Heart left ventricle (tissue), 16 donors: ENCODE results near the gene NAPA. TPM values are rescaled to one million over a fixed set of nuclear protein-coding genes. Genes with fewer than 3 reads are reported as not detected.

Experiments used
- ATAC-seq, 4 donors: fragments of 200-7000 bp; cut with Tn5 transposase; one replicate each; pipeline ENCODE4 v1.9.1; 2020 to 2022; ENCODE audit warnings: moderate library complexity in 4 of 4, mild to moderate bottlenecking in 3 of 4, moderate number of reproducible peaks in 1 of 4
- DNase-seq, 5 donors: peaks; one replicate each; pipeline ENCODE4 v3.0.0-alpha.2; 2020
- H3K27ac ChIP-seq, 12 donors: fragments of 200-600 bp; sonication (generic) in 4 of 12; one replicate each; pipeline versions ENCODE4 v1.5.0 to v1.8.0; 2016 to 2022; ENCODE audit warnings: mild to moderate bottlenecking in 2 of 12
- H3K27me3 ChIP-seq, 9 donors: fragments of 200-600 bp; sonication (generic) in 2 of 9; one replicate each; pipeline versions ENCODE4 v1.5.1 to v1.8.0; 2016 to 2022; ENCODE audit warnings: mild to moderate bottlenecking in 3 of 9
- H3K36me3 ChIP-seq, 9 donors: fragments of 200-600 bp; sonication (generic) in 2 of 9; one replicate each; pipeline versions ENCODE4 v1.5.0 to v1.8.0; 2018 to 2022; ENCODE audit warnings: mild to moderate bottlenecking in 2 of 9
- H3K4me1 ChIP-seq, 12 donors: fragments of 200-600 bp; sonication (generic) in 4 of 12; one replicate each; pipeline versions ENCODE4 v1.5.0 to v1.8.0; 2016 to 2022; ENCODE audit warnings: mild to moderate bottlenecking in 3 of 12
- H3K4me3 ChIP-seq, 12 donors: fragments of 200-600 bp; sonication (generic) in 4 of 12; one replicate each; pipeline versions ENCODE4 v1.5.0 to v1.8.0; 2017 to 2022; ENCODE audit warnings: mild to moderate bottlenecking in 9 of 12, moderate library complexity in 4 of 12
- H3K9me3 ChIP-seq, 12 donors: fragments of 200-600 bp; sonication (generic) in 4 of 12; one replicate each; pipeline versions ENCODE4 v1.5.0 to v1.8.0; 2016 to 2022; ENCODE audit warnings: mild to moderate bottlenecking in 1 of 12
- POLR2A ChIP-seq, 2 donors: fragments of 450-650 bp; IDR thresholded peaks; one replicate each; pipeline ENCODE4 v1.6.1; 2017; ENCODE audit warnings: antibody characterized with exemption in 2 of 2, mild to moderate bottlenecking in 2 of 2, moderate library complexity in 2 of 2
- WGBS, 4 donors: extraction: QIAGEN DNeasy Blood & Tissue Kit in 2 of 4; methylation state at CpG; one replicate each; pipeline versions ENCODE4 v1.1.5 to v1.1.7; 2013 to 2018; 5-methylcytosine and 5-hydroxymethylcytosine counted together
- intact Hi-C, 10 donors: fragments of 100-400 bp; cut with DNase I; formaldehyde crosslinking; loops; one replicate each; pipeline versions ENCODE4 v1.11.1 to v1.14.2; 2022
- polyA plus RNA-seq, 2 donors: library from polyadenylated mRNA; stranded (reverse); fragments of 200-250 nt; gene quantifications; one replicate each; pipeline ENCODE4 v1.2.3, GENCODE V29; 2013
- total RNA-seq, 9 donors: library from RNA; depleted of rRNA in 2 of 9; stranded (reverse); fragments of >200 nt in 2 of 9; fragmentation: NEBNext Ultra II Directional in 3 of 9; extraction: Animal tissue kit (Norgen Biotek cat#: 25700) in 3 of 9; gene quantifications; one replicate each; pipeline versions ENCODE4 v1.1.0 to v1.2.4, GENCODE V29; 2016 to 2023
- TF ChIP-seq, protein P1 (sequence below), 12 donors: fragments of 200-600 bp; sonication (generic) in 4 of 12; IDR thresholded peaks; one replicate each; pipeline versions ENCODE4 v1.5.0 to v1.8.0; 2018 to 2022; ENCODE audit warnings: antibody characterized with exemption in 12 of 12, mild to moderate bottlenecking in 5 of 12
- donor health status: ischemic (EF 13 %, LVEDD 7.1; RV severe dilation, severe dysfunction).
- donor health status: healthy with polysubstance abuse.
- donor health status: DM: no; HTN: yes; CAD: no.
- donor health status: DM: no; HTN: no; CAD: no.
- donor health status: ischemic (EF 25% LVEDD 6.9; RV normal size, moderate dysfunction).
- donor health status: ischemic (EF 25% LVEDD 5.7; RV mildly dilated, moderate dysfunction).
- donor health status: healthy.
- donor health status: DM: yes; HTN: yes; CAD: no.
- donor health status: ischemic (EF 35%, LVEDD 5.7; RV mildly dilated, moderate dysfunction).
- donor health status: nonischemic (EF 11% LVEDD 7.7; RV severe dilation, severe dysfunction).
- donor health status: DM: yes; HTN: yes; CAD: no.
- donor health status: PGD.
- donor health status: ischemic (EF 29% LVEDD 5.4; RV normal size, mild dysfunction).
- donor health status: nonischemic (EF 23%, LVEDD 6.1; RV moderate dilation, normal function).

NAPA gene
- total and polyA plus RNA-seq, 11 donors = 113 to 238 (median 122) TPM

DNA sequence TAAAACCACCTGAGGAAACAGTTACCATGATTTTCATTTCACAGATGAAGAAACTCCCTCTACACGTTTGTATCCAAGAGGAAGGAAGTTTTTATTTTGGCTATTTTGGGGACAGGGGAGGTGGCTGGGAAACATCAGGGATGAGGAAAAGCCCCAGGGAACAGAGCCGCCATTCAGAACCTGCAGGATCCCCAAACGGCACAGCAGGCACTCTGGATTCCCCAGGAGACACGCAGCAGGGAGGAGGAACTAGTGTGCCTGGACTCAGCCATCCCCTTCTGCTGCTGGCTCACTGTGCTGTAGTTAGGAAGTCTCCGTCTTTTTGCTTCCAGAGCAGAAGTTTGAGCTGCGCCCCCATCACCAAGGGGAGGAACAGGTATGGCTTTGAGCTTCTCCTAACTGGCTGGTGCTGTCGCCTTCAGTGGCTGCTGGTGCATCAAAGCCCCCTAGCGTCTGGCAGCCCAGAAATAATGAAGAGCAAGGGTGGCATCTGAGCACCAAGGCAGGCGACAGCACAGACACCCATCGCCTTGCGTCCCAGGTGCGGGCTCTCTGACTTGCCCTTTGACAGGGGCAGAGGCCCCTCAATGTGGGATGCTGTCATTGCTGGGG is 4.2 kb downstream of the NAPA start:
- TF ChIP-seq, protein P1, sequence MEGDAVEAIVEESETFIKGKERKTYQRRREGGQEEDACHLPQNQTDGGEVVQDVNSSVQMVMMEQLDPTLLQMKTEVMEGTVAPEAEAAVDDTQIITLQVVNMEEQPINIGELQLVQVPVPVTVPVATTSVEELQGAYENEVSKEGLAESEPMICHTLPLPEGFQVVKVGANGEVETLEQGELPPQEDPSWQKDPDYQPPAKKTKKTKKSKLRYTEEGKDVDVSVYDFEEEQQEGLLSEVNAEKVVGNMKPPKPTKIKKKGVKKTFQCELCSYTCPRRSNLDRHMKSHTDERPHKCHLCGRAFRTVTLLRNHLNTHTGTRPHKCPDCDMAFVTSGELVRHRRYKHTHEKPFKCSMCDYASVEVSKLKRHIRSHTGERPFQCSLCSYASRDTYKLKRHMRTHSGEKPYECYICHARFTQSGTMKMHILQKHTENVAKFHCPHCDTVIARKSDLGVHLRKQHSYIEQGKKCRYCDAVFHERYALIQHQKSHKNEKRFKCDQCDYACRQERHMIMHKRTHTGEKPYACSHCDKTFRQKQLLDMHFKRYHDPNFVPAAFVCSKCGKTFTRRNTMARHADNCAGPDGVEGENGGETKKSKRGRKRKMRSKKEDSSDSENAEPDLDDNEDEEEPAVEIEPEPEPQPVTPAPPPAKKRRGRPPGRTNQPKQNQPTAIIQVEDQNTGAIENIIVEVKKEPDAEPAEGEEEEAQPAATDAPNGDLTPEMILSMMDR (IDR thresholded peaks at IDR 0.05) = peak in 2 of 12 donors; percentile 6 to 15
- no peak for TF ChIP-seq POLR2A (IDR thresholded peaks at IDR 0.05)
- peaks cover 0 to 28% (median 0%) of the 10 kb centered on the region in 9 donors for H3K36me3 ChIP-seq
- DNase-seq (peak in 2 of 5 donors; percentile 28 to 52), ATAC-seq (no peak)
- WGBS, 4 donors = 50 to 63% (median 57%) methylated on average over 11 to 12 of the region's 12 CpGs
- no peaks in the 10 kb centered on the region for H3K27me3 ChIP-seq
- H3K9me3 ChIP-seq = no peaks in the 10 kb centered on the region
- peak overlapping the region in 11 of 12 donors; percentile 49 to 99 (median 82) for H3K27ac ChIP-seq
- peaks cover 21 to 88% (median 72%) of the 10 kb centered on the region in 12 donors for H3K4me1 ChIP-seq
- H3K4me3 ChIP-seq = peak overlapping the region in 3 of 12 donors; percentile 1 to 29 (median 16)
- intact Hi-C loops = loop anchor here in 5 of 10 donors (5.0 to 10.0 kb wide), 3 partner anchors 97 to 187 kb away; partner anchors contain the start of gene BICRA (in 2 of the 5)

DNA sequence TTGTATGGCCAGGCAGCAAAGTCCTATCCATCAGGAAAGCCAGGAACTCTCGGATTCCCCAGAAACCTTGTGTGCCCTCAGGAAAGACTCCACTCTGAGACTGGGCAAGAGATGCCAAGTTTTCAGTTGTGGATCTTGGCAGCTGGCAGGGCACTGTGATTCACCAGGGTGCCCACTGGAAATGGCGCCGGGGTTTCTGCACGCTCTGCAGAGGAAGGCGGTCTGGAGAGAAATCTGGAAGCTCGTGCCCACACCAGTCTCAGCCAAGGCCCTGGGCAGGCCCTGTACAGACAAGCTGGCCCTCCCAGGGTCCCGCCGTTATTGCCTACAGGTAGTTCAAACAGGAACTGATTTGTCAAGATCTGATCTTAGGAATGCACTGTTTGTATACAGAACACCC is 4.9 kb downstream of the NAPA start:
- H3K4me3 ChIP-seq = peak overlapping the region in 1 of 12 donors; percentile 1
- H3K36me3 ChIP-seq = peaks cover 0 to 33% (median 3%) of the 10 kb centered on the region in 9 donors
- DNase-seq = peak in 3 of 5 donors; percentile 49 to 68 (median 67)

DNA sequence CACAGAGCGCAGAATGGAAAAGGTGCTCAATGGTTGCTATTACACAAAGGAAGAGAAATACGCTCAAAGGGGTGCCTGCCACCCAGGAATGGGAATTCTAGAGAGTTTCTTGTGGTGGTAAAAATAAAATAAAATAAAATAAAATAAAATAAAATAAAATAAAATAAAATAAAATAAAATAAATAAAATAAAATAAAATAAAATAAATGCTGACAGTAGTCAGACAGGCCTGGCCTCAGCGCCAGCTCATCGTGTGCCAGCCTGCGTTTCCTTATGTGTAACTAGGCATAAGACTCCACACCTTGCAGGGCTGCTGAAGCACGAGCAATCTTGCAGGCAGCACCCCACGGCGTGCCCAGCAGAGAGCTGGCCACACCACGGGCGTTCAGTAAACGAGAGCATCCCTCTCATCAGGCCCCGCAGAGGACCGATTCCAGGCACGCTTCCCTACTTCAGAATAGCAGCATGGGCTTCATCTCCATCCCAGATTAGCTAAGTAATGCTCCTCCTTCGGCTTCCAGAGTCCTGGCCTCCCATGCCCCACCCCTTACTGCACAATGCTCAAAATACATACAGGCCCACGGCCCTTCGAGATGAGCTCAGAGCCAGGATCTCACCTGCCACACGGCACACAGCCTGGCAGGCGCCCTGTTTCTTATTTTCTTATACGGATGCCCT is 5.6 kb downstream of the NAPA start:
- H3K4me1 ChIP-seq = peaks cover 21 to 91% (median 72%) of the 10 kb centered on the region in 12 donors
- no peaks in the 10 kb centered on the region for H3K27me3 ChIP-seq
- DNase-seq = peak in 2 of 5 donors; percentile 23 to 24
- TF ChIP-seq, protein P1 (IDR thresholded peaks at IDR 0.05) = no peak
- TF ChIP-seq POLR2A (IDR thresholded peaks at IDR 0.05) = no peak
- H3K4me3 ChIP-seq = no peak overlapping the region
- H3K27ac ChIP-seq = peak overlapping the region in 11 of 12 donors; percentile 25 to 99 (median 82)
- ATAC-seq = no peak
- no peaks in the 10 kb centered on the region for H3K9me3 ChIP-seq
- intact Hi-C loops = no loop called here
- 50 to 72% (median 65%) methylated on average over 20 of the region's 20 CpGs for WGBS, 4 donors
- peaks cover 0 to 40% (median 3%) of the 10 kb centered on the region in 9 donors for H3K36me3 ChIP-seq

More for the DNA sequence above, 4.9 kb downstream of the NAPA start:
- H3K9me3 ChIP-seq = no peaks in the 10 kb centered on the region
- peak in 2 of 4 donors; percentile 35 to 39 for ATAC-seq
- intact Hi-C loops = loop anchor here in 5 of 10 donors (5.0 to 10.0 kb wide), 3 partner anchors 97 to 187 kb away; partner anchors contain the start of gene BICRA (in 2 of the 5)
- no peaks in the 10 kb centered on the region for H3K27me3 ChIP-seq
- peaks cover 21 to 91% (median 72%) of the 10 kb centered on the region in 12 donors for H3K4me1 ChIP-seq
- whole genome bisulfite sequencing, 4 donors = 28 to 48% (median 43%) methylated on average over 7 to 8 of the region's 8 CpGs
- peak overlapping the region in 11 of 12 donors; percentile 47 to 99 (median 82) for H3K27ac ChIP-seq
- TF ChIP-seq POLR2A (IDR thresholded peaks at IDR 0.05) = no peak
- TF ChIP-seq, protein P1 (IDR thresholded peaks at IDR 0.05) = no peak

DNA sequence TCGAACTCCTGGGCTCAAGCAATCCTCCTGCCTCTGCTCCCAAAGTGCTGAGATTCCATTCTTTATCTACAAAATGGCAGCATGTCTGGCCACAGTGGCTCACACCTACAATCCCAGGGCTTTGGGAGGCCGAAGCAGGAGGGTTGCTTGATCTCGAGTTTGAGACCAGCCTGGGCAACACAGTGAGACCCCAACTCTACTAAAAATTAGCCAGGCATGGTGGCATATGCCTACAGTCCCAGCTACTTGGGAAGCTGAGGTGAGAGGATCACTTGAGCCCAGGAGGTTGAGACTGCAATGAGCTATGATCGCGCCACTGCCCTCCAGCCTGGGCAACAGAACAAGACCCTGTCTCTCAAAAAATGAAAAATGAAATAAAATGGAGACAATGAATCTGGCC is 6.1 kb downstream of the NAPA start:
- intact Hi-C loops = no loop called here

More for the DNA sequence above, 6.1 kb downstream of the NAPA start:
- Histone ChIP-seq H3K27ac (peak overlapping the region in 6 of 12 donors; percentile 57 to 99 (median 79)), H3K4me3 (no peak overlapping the region), H3K27me3 (no peaks in the 10 kb centered on the region), H3K9me3 (no peaks in the 10 kb centered on the region), H3K4me1 (peaks cover 21 to 89% (median 70%) of the 10 kb centered on the region in 12 donors), H3K36me3 (peaks cover 0 to 46% (median 7%) of the 10 kb centered on the region in 9 donors)
- WGBS, 4 donors = 87 to 96% (median 92%) methylated on average over 5 of the region's 5 CpGs
- peak in 1 of 5 donors; percentile 5 for DNase-seq
- no peak for TF ChIP-seq POLR2A (IDR thresholded peaks at IDR 0.05)
- TF ChIP-seq, protein P1 (IDR thresholded peaks at IDR 0.05) = no peak
- ATAC-seq = no peak
